GM19328 (cell line): ENCODE results near the gene CADPS.

Experiments used
- ATAC-seq: cut with Tn5 transposase; IDR thresholded peaks from one replicate; pipeline ENCODE4 v1.9.1; 2021; ENCODE audit warnings: mild to moderate bottlenecking, moderate library complexity; ENCODE audit not compliant: unreplicated experiment

Gene CADPS

DNA sequence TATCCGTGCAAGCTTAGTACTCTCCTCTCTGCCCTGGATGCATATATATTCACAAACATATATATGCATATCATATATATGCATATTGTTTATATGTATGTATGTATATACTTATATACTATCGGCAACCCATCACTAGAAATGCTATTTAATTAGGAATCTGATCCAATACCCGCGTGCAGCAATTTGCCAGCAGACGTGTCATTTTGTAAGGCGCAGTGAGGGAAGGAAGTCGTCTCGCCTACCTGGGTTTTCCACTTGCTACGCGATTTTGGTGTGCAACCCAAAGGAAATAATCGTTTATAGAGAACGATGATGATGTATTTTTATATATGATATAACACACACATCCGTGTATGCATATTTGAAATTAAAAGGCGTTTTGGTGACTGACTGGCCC, 496.3 kb downstream of the CADPS start:
- ATAC-seq, result no peak

DNA sequence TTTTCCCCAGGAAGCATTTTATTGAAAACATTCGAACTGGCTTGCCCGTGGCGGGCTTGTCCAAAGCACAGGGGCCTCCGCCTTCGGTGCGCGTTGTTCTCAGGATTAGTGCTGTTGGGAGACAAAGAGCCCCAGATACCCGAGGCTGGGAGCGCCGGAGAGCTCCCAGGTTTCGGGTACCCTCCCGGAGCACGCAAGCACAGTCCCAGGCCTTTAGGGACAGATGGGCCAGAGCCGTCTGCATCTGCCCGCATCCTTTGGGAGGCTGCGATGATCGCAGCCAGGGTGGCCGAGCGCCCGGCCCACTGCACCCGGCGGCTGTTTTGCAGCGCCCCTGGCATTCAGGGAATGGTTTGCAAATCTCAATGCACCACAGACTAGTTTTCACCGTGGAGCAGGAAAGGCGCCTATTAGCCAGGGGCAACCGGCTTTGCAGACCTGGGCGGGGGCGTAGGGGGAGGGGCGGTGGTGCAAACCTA, 496.9 kb downstream of the CADPS start:
- no peak for ATAC-seq

DNA sequence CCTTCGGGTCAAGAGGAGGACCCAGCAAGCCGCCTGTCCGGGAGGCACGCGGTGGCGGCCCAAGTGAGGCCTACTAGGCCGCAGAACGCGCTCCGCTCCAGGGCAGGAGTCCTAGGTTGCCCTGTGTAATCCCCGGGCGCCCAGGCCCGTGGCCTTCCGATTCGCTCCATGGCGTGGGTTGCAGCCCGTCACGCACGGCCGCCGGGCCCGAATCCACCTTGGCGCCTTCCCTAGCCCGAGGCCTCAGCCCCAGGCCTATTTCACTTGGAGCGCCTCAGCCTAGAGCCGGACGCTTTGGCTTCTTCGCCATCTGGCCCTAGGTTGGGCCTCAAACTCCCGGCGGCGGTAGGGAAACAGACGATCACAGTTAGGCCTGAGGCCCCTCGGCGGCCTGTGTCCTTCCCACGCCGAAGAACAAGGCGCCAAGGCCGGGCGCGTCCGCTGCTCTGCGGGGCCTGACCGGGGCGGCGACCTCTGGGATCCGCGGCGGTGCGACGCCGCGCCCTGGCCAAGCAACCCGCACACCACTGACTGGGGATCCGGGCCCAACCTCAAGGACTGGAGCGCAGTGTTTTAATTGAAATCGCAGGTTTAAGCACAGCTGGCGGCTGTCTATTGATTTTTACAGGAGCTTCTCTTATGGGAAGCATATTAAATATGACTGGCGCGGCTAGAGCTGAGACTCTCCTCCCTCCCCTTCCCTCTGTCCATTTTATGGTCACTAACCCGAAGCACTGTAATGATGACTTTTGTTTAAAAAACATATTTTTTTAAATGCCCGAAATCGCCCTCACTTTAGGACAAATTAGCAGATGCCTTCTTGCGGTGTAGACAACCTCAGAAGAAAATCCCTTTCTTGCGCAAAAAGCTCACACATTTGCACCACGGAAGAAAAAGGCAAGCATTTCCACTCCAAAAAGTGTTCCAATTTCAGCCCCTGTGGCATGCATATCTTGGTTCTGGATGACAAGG, 498.0 kb downstream of the CADPS start:
- ATAC-seq, result no peak

GRCh38 chr3:62376454-62376720, 498.8 kb downstream of the CADPS start:
- ATAC-seq, result no peak

- no peak for ATAC-seq
Observed at GRCh38 chr3:62375655-62376453, 499.4 kb downstream of the CADPS start.

GRCh38 chr3:62374341-62375218, 500.6 kb downstream of the CADPS start:
- ATAC-seq, result no peak

- ATAC-seq, result no peak
Observed at GRCh38 chr3:62373714-62374333, 501.4 kb downstream of the CADPS start.

DNA sequence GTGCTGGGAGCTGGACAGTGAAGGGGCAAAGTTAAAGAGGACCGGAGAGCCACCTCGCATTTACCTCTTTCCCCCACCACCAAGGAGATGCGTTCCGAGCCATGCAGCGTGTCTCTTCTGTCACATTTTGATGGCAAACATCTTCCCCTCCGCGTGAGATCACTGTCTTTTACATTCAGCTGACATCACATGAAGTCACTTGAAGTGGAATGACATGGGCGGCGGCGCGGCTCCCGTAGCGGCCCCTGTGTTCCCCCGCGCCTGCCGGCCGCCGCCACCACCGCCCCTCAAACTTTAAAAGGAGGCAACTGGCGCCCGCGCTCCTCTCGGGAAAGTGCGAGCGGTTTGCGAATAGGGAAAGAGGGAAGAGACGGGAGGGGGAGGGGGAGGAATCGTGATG, 502.0 kb downstream of the CADPS start, which contains the start of gene FEZF2:
TSS of gene FEZF2 (minus strand) at position 336 of the 400 bp plus-strand sequence. CDS start 682 bp downstream, outside the sequence.
- ATAC-seq, result no peak

DNA sequence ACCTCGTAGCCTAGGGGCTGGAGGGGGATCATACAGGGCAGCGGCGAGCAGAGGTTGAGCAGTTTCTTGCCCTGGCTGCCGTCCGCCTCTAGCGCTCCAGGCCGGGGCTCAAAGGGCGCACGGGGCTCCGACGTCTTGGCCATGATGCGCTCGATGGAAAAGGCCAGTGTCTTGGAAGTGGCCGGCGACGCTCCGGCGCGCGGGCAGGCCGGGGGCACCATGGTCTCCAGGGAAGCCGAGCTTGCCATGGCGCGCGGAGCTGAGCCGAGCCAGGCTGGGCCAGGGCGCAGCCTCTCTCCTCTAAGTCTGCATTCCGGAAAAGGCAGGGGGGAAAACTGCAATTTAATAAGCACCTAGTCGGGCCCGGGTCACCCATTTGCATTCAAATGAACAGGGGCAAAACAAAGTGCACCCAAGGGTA, 502.6 kb downstream of the CADPS start:
- ATAC-seq, result no peak

GRCh38 chr3:62371720-62372591, 503.3 kb downstream of the CADPS start:
- no peak for ATAC-seq

DNA sequence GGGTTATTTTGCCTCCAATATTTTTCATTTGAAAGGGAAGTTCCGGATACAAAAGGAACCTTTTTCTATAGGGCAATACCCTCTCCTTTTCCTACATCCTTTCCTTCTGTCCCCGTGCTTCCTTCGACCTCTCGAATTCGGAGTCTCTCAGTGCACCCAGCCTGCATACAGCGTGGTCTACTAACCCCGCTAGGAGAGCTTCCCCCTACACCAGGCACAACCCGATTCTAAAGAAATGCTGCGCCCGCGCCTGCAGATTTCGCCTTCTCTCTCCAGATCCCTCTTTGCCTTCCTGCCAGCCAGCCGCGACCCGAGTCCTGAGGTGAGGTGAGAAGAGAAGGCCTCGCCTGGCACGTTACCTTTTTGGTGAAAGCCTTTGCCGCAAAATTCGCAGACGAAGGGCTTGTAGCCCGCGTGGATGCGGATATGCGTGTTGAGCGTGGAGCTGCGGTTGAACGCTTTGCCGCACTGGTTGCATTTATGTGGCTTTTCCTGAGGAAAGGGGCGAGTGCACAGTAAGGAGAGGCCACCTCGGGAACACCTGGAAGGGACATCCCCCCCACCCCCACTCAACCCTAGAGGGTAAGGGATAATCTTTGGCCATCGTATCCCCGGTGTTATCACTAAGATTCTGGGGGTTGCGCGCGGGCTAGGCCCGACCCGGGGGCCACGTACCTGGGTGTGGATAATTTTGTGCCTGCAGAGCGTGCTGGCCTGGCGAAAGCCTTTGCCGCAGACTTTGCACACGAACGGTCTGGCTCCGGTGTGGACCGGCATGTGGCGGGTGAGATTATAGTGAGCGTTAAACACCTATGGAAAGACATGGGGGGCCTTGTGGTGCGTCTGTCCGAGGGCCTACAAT, 504.1 kb downstream of the CADPS start:
- ATAC-seq, result no peak

DNA sequence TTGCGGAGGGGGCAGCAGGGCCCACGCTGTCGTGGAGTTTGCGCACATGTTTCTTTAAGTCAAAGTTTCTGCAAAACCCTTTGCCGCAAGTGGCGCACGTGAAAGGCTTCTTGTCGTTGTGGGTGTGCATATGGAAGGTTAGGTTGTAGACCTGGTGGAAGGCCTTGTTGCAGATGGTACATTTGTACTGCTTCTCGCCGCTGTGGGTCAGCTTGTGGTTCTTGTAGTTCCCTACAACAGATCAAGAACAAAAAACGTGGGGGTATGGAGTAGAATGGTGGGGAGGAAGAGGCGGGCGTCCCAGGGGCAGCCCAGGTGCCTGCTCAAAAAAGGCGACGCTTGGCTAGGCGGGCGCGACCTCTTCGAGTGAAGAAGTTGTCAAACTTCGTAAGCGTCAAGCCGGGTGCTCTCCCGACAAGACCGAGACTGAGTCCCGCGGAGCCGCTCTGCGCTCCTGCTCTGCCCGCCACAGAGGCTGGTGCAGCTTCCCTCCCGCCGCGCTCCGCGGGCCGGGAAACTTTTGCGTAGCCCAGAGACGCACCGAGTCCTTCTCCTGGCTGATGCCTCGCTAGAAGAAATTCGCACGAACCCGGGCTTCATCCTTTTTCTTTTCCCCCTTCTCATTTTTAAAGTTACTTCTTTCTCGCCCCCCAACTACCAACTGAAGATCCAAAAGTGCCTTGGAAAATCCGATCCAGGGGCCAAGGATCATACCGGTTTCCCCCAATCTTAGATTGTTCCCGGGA, 504.9 kb downstream of the CADPS start:
- no peak for ATAC-seq

GRCh38 chr3:62369476-62369743, 505.8 kb downstream of the CADPS start:
- no peak for ATAC-seq

- no peak for ATAC-seq
Observed at GRCh38 chr3:62368705-62369475, 506.3 kb downstream of the CADPS start.

GRCh38 chr3:62368290-62368704, 506.9 kb downstream of the CADPS start:
- no peak for ATAC-seq

DNA sequence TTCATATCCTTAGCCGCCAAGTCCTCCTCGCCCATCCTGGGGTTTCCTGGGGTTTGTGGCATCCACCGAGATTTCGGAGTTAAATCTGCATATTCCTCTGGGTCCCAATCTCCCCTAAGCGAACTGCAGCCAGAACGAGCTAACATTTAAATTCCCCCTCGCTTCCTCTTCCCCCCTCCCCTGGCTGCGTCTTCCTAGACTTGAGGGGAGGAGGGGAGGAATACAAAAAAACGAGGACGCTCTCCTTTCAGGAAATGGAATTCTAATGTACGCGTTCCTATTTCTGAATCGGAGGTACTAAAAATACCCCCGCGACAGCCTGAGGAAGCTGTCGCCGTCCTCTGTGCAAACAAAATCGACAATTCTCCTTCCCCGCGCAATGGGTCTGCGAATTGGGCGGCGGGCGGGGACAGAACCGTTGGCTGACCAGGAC, 507.4 kb downstream of the CADPS start:
- ATAC-seq, result no peak

DNA sequence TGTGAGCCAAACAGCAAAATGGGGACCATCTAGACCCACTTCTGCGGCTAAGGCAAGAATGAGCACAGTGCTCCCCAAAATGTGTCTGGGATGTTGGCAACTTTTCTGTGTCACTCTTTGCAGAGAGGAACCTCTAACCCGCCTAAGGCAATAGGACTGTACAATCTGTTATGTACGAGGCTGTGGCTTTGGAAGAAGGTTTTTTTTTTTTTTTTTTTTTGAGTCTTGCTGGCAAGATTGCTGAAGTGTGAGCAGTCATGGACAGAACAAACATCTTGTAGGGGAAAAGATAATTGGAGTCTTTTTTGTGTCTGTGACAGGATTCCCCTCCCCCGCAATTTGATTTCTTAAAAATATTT, 509.1 kb downstream of the CADPS start:
- ATAC-seq, result no peak
